Activated CD8-positive, alpha-beta T cell treated with anti-CD3 and anti-CD28 coated beads, Interleukin-2, amount 10 ng/mL, durations not matched to agents 7 days and 5 days (primary cell): ENCODE results near the gene TIMM8A. TPM values are rescaled to one million over a fixed set of nuclear protein-coding genes. Genes with fewer than 3 reads are reported as not detected.

Experiments used
- ATAC-seq: fragments of 150-1000 bp; cut with Tn5 transposase; one replicate; pipeline ENCODE4 v1.10.0; 2021; ENCODE audit warnings: moderate library complexity
- CTCF ChIA-PET: fragments of 350-600 bp; sonication (Branson Sonifier 250); formaldehyde crosslinking; loops from one replicate; lab custom pipeline; 2021; ENCODE audit warnings: antibody characterized with exemption; lab: Charles Lee
- POLR2A ChIA-PET: fragments of 350-600 bp; sonication (Branson Sonifier 250); formaldehyde crosslinking; loops from one replicate; lab custom pipeline; 2021; ENCODE audit warnings: antibody characterized with exemption; lab: Charles Lee
- DNase-seq: peaks from one replicate; pipeline ENCODE4 v3.0.0-alpha.2; 2020
- H3K27ac Mint-ChIP-seq: one replicate; pipeline ENCODE4 v1.8.0; 2021; ENCODE audit warnings: mild to moderate bottlenecking, mixed read lengths
- H3K27me3 Mint-ChIP-seq: one replicate; pipeline ENCODE4 v1.8.0; 2021; ENCODE audit warnings: low read depth, mixed read lengths
- H3K36me3 Mint-ChIP-seq: one replicate; pipeline ENCODE4 v1.8.0; 2021; ENCODE audit warnings: low read depth, mixed read lengths
- H3K4me1 Mint-ChIP-seq: one replicate; pipeline ENCODE4 v1.8.0; 2021; ENCODE audit warnings: low read depth, mixed read lengths
- H3K4me3 Mint-ChIP-seq: one replicate; pipeline ENCODE4 v1.8.0; 2021; ENCODE audit warnings: mild to moderate bottlenecking, mixed read lengths
- H3K9me3 Mint-ChIP-seq: one replicate; pipeline ENCODE4 v1.8.0; 2022; ENCODE audit warnings: mixed read lengths; ENCODE audit not compliant: insufficient read depth
- total RNA-seq, 2 experiments: library from RNA; stranded (reverse); gene quantifications; one replicate each; pipeline ENCODE4 v1.2.3, GENCODE V29; 2021

Gene TIMM8A
- total RNA-seq, 2 experiments from 2014 or later, result 15.9 to 17.1 TPM

GRCh38 chrX:101385026-101385684 lies 36.6 kb upstream of the TIMM8A start:
- CTCF ChIA-PET, result no interaction called here
- ATAC-seq, result no peak

GRCh38 chrX:101383679-101384205 lies 35.2 kb upstream of the TIMM8A start:
- CTCF ChIA-PET, result interaction anchor here (1.2 kb wide), 1 partner anchor 9 kb away, joined by 3 read pairs; no protein-coding TSS in a partner anchor
- no peaks in the 10 kb centered on the region for H3K9me3 Mint-ChIP-seq
- no peak overlapping the region for H3K4me3 Mint-ChIP-seq
- ATAC-seq, result no peak
- H3K4me1 Mint-ChIP-seq, result peaks cover 6% of the 10 kb centered on the region
- POLR2A ChIA-PET, result no interaction called here
- H3K36me3 Mint-ChIP-seq, result no peaks in the 10 kb centered on the region
- no peak for DNase-seq
- peaks cover 6% of the 10 kb centered on the region for H3K27me3 Mint-ChIP-seq
- H3K27ac Mint-ChIP-seq, result no peak overlapping the region

More at GRCh38 chrX:101385026-101385684, 36.6 kb upstream of the TIMM8A start:
- POLR2A ChIA-PET, result no interaction called here
- no peaks in the 10 kb centered on the region for H3K9me3 Mint-ChIP-seq
- peaks cover 6% of the 10 kb centered on the region for H3K4me1 Mint-ChIP-seq
- H3K27ac Mint-ChIP-seq, result no peak overlapping the region
- no peak overlapping the region for H3K4me3 Mint-ChIP-seq
- H3K27me3 Mint-ChIP-seq, result no peaks in the 10 kb centered on the region
- H3K36me3 Mint-ChIP-seq, result no peaks in the 10 kb centered on the region
- no peak for DNase-seq

- H3K27ac Mint-ChIP-seq, result no peak overlapping the region
- peaks cover 6% of the 10 kb centered on the region for H3K27me3 Mint-ChIP-seq
- no peaks in the 10 kb centered on the region for H3K36me3 Mint-ChIP-seq
- H3K4me3 Mint-ChIP-seq, result no peak overlapping the region
- ChIA-PET POLR2A (no interaction called here), CTCF (interaction anchor here (1.4 kb wide), 1 partner anchor 13 kb away, joined by 4 read pairs; the partner anchor contains the start of gene RPL36A)
- ATAC-seq (no peak), DNase-seq (no peak)
- H3K4me1 Mint-ChIP-seq, result no peaks in the 10 kb centered on the region
- no peaks in the 10 kb centered on the region for H3K9me3 Mint-ChIP-seq
These were observed 29.0 kb upstream of the TIMM8A start for GRCh38 chrX:101377547-101377946.

- ChIA-PET CTCF (no interaction called here), POLR2A (no interaction called here)
- Mint-ChIP-seq H3K27ac (no peak overlapping the region), H3K36me3 (no peaks in the 10 kb centered on the region), H3K9me3 (no peaks in the 10 kb centered on the region), H3K4me1 (no peaks in the 10 kb centered on the region), H3K27me3 (peaks cover 4% of the 10 kb centered on the region), H3K4me3 (no peak overlapping the region)
- ATAC-seq (no peak), DNase-seq (no peak)
These were observed 22.5 kb upstream of the TIMM8A start for GRCh38 chrX:101370888-101371504.

- Mint-ChIP-seq H3K9me3 (no peaks in the 10 kb centered on the region), H3K4me3 (no peak overlapping the region), H3K27me3 (peaks cover 4% of the 10 kb centered on the region), H3K36me3 (no peaks in the 10 kb centered on the region), H3K4me1 (no peaks in the 10 kb centered on the region), H3K27ac (no peak overlapping the region)
- ChIA-PET CTCF (no interaction called here), POLR2A (interaction anchor here (0.7 kb wide), 1 partner anchor 1989 kb away, joined by 3 read pairs; no protein-coding TSS in a partner anchor)
- ATAC-seq (no peak), DNase-seq (no peak)
These were observed 21.1 kb upstream of the TIMM8A start for GRCh38 chrX:101369687-101370086.

- H3K4me1 Mint-ChIP-seq, result no peaks in the 10 kb centered on the region
- POLR2A ChIA-PET, result no interaction called here
- H3K27ac Mint-ChIP-seq, result no peak overlapping the region
- no peak overlapping the region for H3K4me3 Mint-ChIP-seq
- no peak for DNase-seq
- H3K36me3 Mint-ChIP-seq, result no peaks in the 10 kb centered on the region
- no peaks in the 10 kb centered on the region for H3K9me3 Mint-ChIP-seq
- ATAC-seq, result no peak
- CTCF ChIA-PET, result no interaction called here
- peaks cover 4% of the 10 kb centered on the region for H3K27me3 Mint-ChIP-seq
These were observed 20.3 kb upstream of the TIMM8A start for GRCh38 chrX:101368800-101369199.

GRCh38 chrX:101365301-101365795 lies 16.8 kb upstream of the TIMM8A start:
- H3K9me3 Mint-ChIP-seq, result no peaks in the 10 kb centered on the region
- no peak overlapping the region for H3K4me3 Mint-ChIP-seq
- H3K36me3 Mint-ChIP-seq, result no peaks in the 10 kb centered on the region
- ATAC-seq, result no peak
- ChIA-PET POLR2A (no interaction called here), CTCF (no interaction called here)
- peaks cover 4% of the 10 kb centered on the region for H3K27me3 Mint-ChIP-seq
- H3K27ac Mint-ChIP-seq, result no peak overlapping the region
- H3K4me1 Mint-ChIP-seq, result no peaks in the 10 kb centered on the region
- DNase-seq, result no peak

- peaks cover 2% of the 10 kb centered on the region for H3K27me3 Mint-ChIP-seq
- ATAC-seq (no peak), DNase-seq (no peak)
- H3K27ac Mint-ChIP-seq, result no peak overlapping the region
- CTCF ChIA-PET, result no interaction called here
- no peaks in the 10 kb centered on the region for H3K9me3 Mint-ChIP-seq
- H3K4me1 Mint-ChIP-seq, result peaks cover 9% of the 10 kb centered on the region
- H3K4me3 Mint-ChIP-seq, result no peak overlapping the region
- POLR2A ChIA-PET, result no interaction called here
- no peaks in the 10 kb centered on the region for H3K36me3 Mint-ChIP-seq
These were observed 14.2 kb upstream of the TIMM8A start for GRCh38 chrX:101362757-101363156.

- ChIA-PET CTCF (no interaction called here), POLR2A (no interaction called here)
- no peaks in the 10 kb centered on the region for H3K9me3 Mint-ChIP-seq
These were observed 13.6 kb upstream of the TIMM8A start for GRCh38 chrX:101362116-101362515.

GRCh38 chrX:101360390-101360789 lies 11.8 kb upstream of the TIMM8A start:
- no peak overlapping the region for H3K4me3 Mint-ChIP-seq
- H3K4me1 Mint-ChIP-seq, result peaks cover 9% of the 10 kb centered on the region
- H3K36me3 Mint-ChIP-seq, result no peaks in the 10 kb centered on the region
- ChIA-PET POLR2A (no interaction called here), CTCF (no interaction called here)
- no peaks in the 10 kb centered on the region for H3K9me3 Mint-ChIP-seq
- no peak for ATAC-seq
- peaks cover 2% of the 10 kb centered on the region for H3K27me3 Mint-ChIP-seq
- no peak overlapping the region for H3K27ac Mint-ChIP-seq
- no peak for DNase-seq

More at GRCh38 chrX:101362116-101362515, 13.6 kb upstream of the TIMM8A start:
- peaks cover 9% of the 10 kb centered on the region for H3K4me1 Mint-ChIP-seq
- H3K27ac Mint-ChIP-seq, result no peak overlapping the region
- H3K27me3 Mint-ChIP-seq, result peaks cover 2% of the 10 kb centered on the region
- no peaks in the 10 kb centered on the region for H3K36me3 Mint-ChIP-seq
- DNase-seq, result no peak
- ATAC-seq, result no peak
- no peak overlapping the region for H3K4me3 Mint-ChIP-seq

GRCh38 chrX:101359966-101360365 lies 11.4 kb upstream of the TIMM8A start:
- Mint-ChIP-seq H3K27me3 (peaks cover 2% of the 10 kb centered on the region), H3K9me3 (no peaks in the 10 kb centered on the region), H3K4me3 (no peak overlapping the region), H3K36me3 (no peaks in the 10 kb centered on the region), H3K27ac (no peak overlapping the region), H3K4me1 (peaks cover 9% of the 10 kb centered on the region)
- ChIA-PET POLR2A (no interaction called here), CTCF (no interaction called here)
- DNase-seq (no peak), ATAC-seq (no peak)

GRCh38 chrX:101357166-101357795 lies 8.7 kb upstream of the TIMM8A start:
- H3K4me1 Mint-ChIP-seq, result peaks cover 9% of the 10 kb centered on the region
- ATAC-seq (no peak), DNase-seq (no peak)
- H3K9me3 Mint-ChIP-seq, result no peaks in the 10 kb centered on the region
- peaks cover 2% of the 10 kb centered on the region for H3K27me3 Mint-ChIP-seq
- POLR2A ChIA-PET, result no interaction called here
- H3K27ac Mint-ChIP-seq, result no peak overlapping the region
- CTCF ChIA-PET, result interaction anchor here (1.6 kb wide), 1 partner anchor 9 kb away, joined by 4 read pairs; the partner anchor contains the start of gene TIMM8A
- no peak overlapping the region for H3K4me3 Mint-ChIP-seq
- H3K36me3 Mint-ChIP-seq, result no peaks in the 10 kb centered on the region
